SIG-M5 treated with dmso at 0.1 percent for 504 hours (cell line): Measurements from ENCODE around the gene NR1H3.

Experiments
- DNase-seq: peaks from one replicate; lab custom pipeline; 2025; ENCODE audit not compliant: unreplicated experiment; lab: John Stamatoyannopoulos, UW

Gene NR1H3

GRCh38 chr11:47269002-47269828, 11.4 kb downstream of the NR1H3 start:
- DNase-seq = peak; percentile 97

GRCh38 chr11:47269829-47270305, 12.1 kb downstream of the NR1H3 start, which contains the start of gene MADD:
Gene MADD, plus strand, starts transcription at chr11:47270133.
- peak; percentile 80 for DNase-seq

GRCh38 chr11:47270331-47271271, 12.8 kb downstream of the NR1H3 start:
- peak; percentile 70 for DNase-seq

GRCh38 chr11:47271328-47271727, 13.5 kb downstream of the NR1H3 start:
- DNase-seq = no peak

- DNase-seq = peak; percentile 15
Observed at GRCh38 chr11:47271961-47272661, 14.3 kb downstream of the NR1H3 start.

- DNase-seq = peak; percentile 28
Observed at GRCh38 chr11:47272706-47273105, 14.9 kb downstream of the NR1H3 start.

GRCh38 chr11:47274495-47275235, 16.9 kb downstream of the NR1H3 start:
- no peak for DNase-seq

- DNase-seq = no peak
Observed at GRCh38 chr11:47276923-47277322, 19.1 kb downstream of the NR1H3 start.

GRCh38 chr11:47278058-47278457, 20.3 kb downstream of the NR1H3 start:
- DNase-seq = no peak

GRCh38 chr11:47278769-47279168, 21.0 kb downstream of the NR1H3 start:
- DNase-seq = no peak

- DNase-seq = no peak
Observed at GRCh38 chr11:47280099-47280498, 22.3 kb downstream of the NR1H3 start.

GRCh38 chr11:47280860-47281259, 23.1 kb downstream of the NR1H3 start:
- no peak for DNase-seq

GRCh38 chr11:47282462-47282861, 24.7 kb downstream of the NR1H3 start:
- no peak for DNase-seq

GRCh38 chr11:47284151-47284550, 26.4 kb downstream of the NR1H3 start:
- DNase-seq = no peak

- no peak for DNase-seq
Observed at GRCh38 chr11:47285969-47286770, 28.4 kb downstream of the NR1H3 start.

- no peak for DNase-seq
Observed at GRCh38 chr11:47288066-47288465, 30.3 kb downstream of the NR1H3 start.

- no peak for DNase-seq
Observed at GRCh38 chr11:47289856-47290255, 32.1 kb downstream of the NR1H3 start.

- no peak for DNase-seq
Observed at GRCh38 chr11:47295385-47295784, 37.6 kb downstream of the NR1H3 start.

GRCh38 chr11:47296045-47296444, 38.2 kb downstream of the NR1H3 start:
- DNase-seq = no peak

GRCh38 chr11:47299078-47299477, 41.3 kb downstream of the NR1H3 start:
- no peak for DNase-seq
